GM18909 (cell line): ENCODE data around the gene KCNT2.
"Not testable (repeated sequence)": the region's sequence is repeated elsewhere in the genome, so short reads cannot be mapped to it uniquely, and the experiment has no call there.

Experiments
- ATAC-seq: cut with Tn5 transposase; IDR thresholded peaks from one replicate; pipeline ENCODE4 v1.9.1; 2021; ENCODE audit warnings: mild to moderate bottlenecking; ENCODE audit not compliant: unreplicated experiment, poor library complexity

Gene KCNT2

GRCh38 chr1:196263086-196263485, 345.2 kb downstream of the KCNT2 start:
- not testable (repeated sequence) for ATAC-seq

GRCh38 chr1:196260270-196260669, 348.0 kb downstream of the KCNT2 start:
- ATAC-seq, result no peak

GRCh38 chr1:196259316-196259715, 348.9 kb downstream of the KCNT2 start:
- ATAC-seq, result no peak

GRCh38 chr1:196255762-196256161, 352.5 kb downstream of the KCNT2 start:
- no peak for ATAC-seq

- ATAC-seq, result no peak
These were observed 378.7 kb downstream of the KCNT2 start for GRCh38 chr1:196229546-196229945.

- ATAC-seq, result no peak
These were observed 393.4 kb downstream of the KCNT2 start for GRCh38 chr1:196214866-196215265.

- no peak for ATAC-seq
These were observed 398.3 kb downstream of the KCNT2 start for GRCh38 chr1:196209983-196210382.

GRCh38 chr1:196209265-196209664, 399.0 kb downstream of the KCNT2 start:
- ATAC-seq, result no peak

GRCh38 chr1:196207612-196208217, 400.5 kb downstream of the KCNT2 start:
- ATAC-seq, result no peak

- no peak for ATAC-seq
These were observed 402.4 kb downstream of the KCNT2 start for GRCh38 chr1:196205882-196206281.

- no peak for ATAC-seq
These were observed 411.8 kb downstream of the KCNT2 start for GRCh38 chr1:196196486-196196885.

- no peak for ATAC-seq
These were observed 414.2 kb downstream of the KCNT2 start for GRCh38 chr1:196193896-196194559.

GRCh38 chr1:196183941-196184340, 424.3 kb downstream of the KCNT2 start:
- ATAC-seq, result no peak

- ATAC-seq, result no peak
These were observed 426.7 kb downstream of the KCNT2 start for GRCh38 chr1:196181594-196181878.

GRCh38 chr1:196180847-196181593, 427.2 kb downstream of the KCNT2 start:
- ATAC-seq, result no peak

GRCh38 chr1:196178083-196178635, 430.1 kb downstream of the KCNT2 start:
- ATAC-seq, result no peak
